Ovary (tissue), 9 donors: ENCODE measurements around the gene DNAJB11. TPM values are rescaled to one million over a fixed set of nuclear protein-coding genes. Genes with fewer than 3 reads are reported as not detected.

ENCODE experiments used
- DNase-seq, 5 donors: peaks; one replicate each; pipeline ENCODE4 v3.0.0-alpha.2; 2019 to 2020
- H3K27ac ChIP-seq, 2 donors: fragments of 200-600 bp; one replicate each; pipeline versions ENCODE4 v1.5.1 to v1.8.0; 2019 to 2022
- H3K27me3 ChIP-seq: fragments of 200-600 bp; one replicate; pipeline ENCODE4 v1.8.0; 2022
- H3K36me3 ChIP-seq: fragments of 200-600 bp; sonication (generic); one replicate; pipeline ENCODE4 v1.5.1; 2019
- H3K4me1 ChIP-seq: one replicate; pipeline ENCODE4 v1.8.1; 2013; ENCODE audit warnings: mild to moderate bottlenecking, moderate library complexity; ENCODE audit not compliant: insufficient read depth
- H3K4me3 ChIP-seq: fragments of 200-600 bp; sonication (generic); one replicate; pipeline ENCODE4 v1.5.1; 2017
- H3K9me3 ChIP-seq, 2 donors: fragments of 200-600 bp in 1 of 2; sonication (generic) in 1 of 2; one replicate each; pipeline versions ENCODE4 v1.5.1 to v1.8.1; 2013 to 2019; ENCODE audit warnings: mild to moderate bottlenecking in 1 of 2, moderate library complexity in 1 of 2
- EP300 ChIP-seq: sonication (generic); formaldehyde crosslinking; IDR thresholded peaks from one replicate; pipeline ENCODE4 v1.6.1; 2017; ENCODE audit warnings: antibody characterized with exemption
- POLR2A ChIP-seq: fragments of 450-650 bp; IDR thresholded peaks from one replicate; pipeline ENCODE4 v1.6.1; 2017; ENCODE audit warnings: antibody characterized with exemption, mild to moderate bottlenecking, moderate library complexity
- WGBS, 3 donors: extraction: QIAGEN DNeasy Blood & Tissue Kit in 1 of 3; methylation state at CpG; one replicate each; pipeline versions ENCODE4 v1.1.5 to v1.1.7; 2013 to 2017; 5-methylcytosine and 5-hydroxymethylcytosine counted together
- intact Hi-C, 4 donors: fragments of 100-400 bp; cut with DNase I; formaldehyde crosslinking; loops; one replicate each; pipeline versions ENCODE4 v1.11.0 to v1.15.1; 2022 to 2023
- polyA plus RNA-seq, 2 donors: library from polyadenylated mRNA; stranded (reverse); fragments of 200-250 nt in 1 of 2; fragments of 350-450 nt in 1 of 2; fragmentation: Illumina TruSeq in 1 of 2; extraction: RNeasy Lipid Tissue Mini Kit (QIAGEN cat#74804) in 1 of 2; gene quantifications; one replicate each; pipeline ENCODE4 v1.2.3, GENCODE V29; 2013 to 2014
- total RNA-seq, 7 donors: library from RNA; depleted of rRNA in 2 of 7; stranded (reverse); fragments of >200 nt in 2 of 7; fragmentation: NEBNext Ultra II Directional in 3 of 7; extraction: Animal tissue kit (Norgen Biotek cat#: 25700) in 3 of 7; gene quantifications; one replicate each; pipeline versions ENCODE4 v1.1.0 to v1.2.4, GENCODE V29; 2016 to 2023
- TF ChIP-seq, protein P1 (sequence below), 3 donors: fragments of 450-650 bp in 2 of 3; fragments of 200-600 bp in 1 of 3; IDR thresholded peaks; one replicate each; pipeline versions ENCODE4 v1.5.1 to v1.8.0; 2016 to 2022; ENCODE audit warnings: antibody characterized with exemption in 3 of 3, mild to moderate bottlenecking in 1 of 3
- donor health status: DM: no; HTN: no; CAD: no; lungs with moderate emphysema.
- donor health status: DM: no; HTN: no; CAD: no.
- donor health status: Bipolar disorder and iron deficiency.
- donor health status: DM: yes; HTN: yes; CAD: no.
- donor health status: DM: no; HTN: no; CAD: no.
- donor health status: DM: yes; HTN: yes; CAD: no.

DNAJB11 gene
- total and polyA plus RNA-seq, 9 donors: 17.7 to 38.2 (median 23.8) TPM

DNA sequence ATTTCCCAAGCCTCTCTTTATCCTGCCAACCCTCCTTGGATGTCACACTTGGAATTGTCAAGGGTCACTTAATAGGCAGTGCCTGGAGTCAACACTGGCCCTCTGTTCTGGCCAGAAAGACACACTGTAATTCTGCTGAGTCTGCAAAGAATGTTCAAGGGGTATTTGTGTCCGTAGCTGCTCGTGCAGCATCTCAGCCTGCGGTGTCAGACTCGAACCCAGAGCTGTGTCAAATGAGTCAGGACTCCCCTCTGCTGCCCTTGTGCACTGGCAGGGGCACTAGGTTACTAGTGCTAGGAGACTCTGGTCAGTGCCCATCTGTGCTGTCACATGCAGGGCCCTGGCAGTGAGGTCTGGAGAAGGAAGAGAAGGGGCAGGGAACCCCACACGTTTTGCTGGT, 41.5 kb downstream of the DNAJB11 start:
- WGBS, 3 donors: 61 to 72% (median 67%) methylated on average over 5 of the region's 5 CpGs
- H3K27me3 ChIP-seq: no peaks in the 10 kb centered on the region
- intact Hi-C loops: loop anchor here in 3 of 4 donors (10.0 kb wide), 4 partner anchors 203 to 1103 kb away; no protein-coding TSS in a partner anchor
- no peak for TF ChIP-seq EP300
- no peak for TF ChIP-seq POLR2A
- TF ChIP-seq, protein P1, sequence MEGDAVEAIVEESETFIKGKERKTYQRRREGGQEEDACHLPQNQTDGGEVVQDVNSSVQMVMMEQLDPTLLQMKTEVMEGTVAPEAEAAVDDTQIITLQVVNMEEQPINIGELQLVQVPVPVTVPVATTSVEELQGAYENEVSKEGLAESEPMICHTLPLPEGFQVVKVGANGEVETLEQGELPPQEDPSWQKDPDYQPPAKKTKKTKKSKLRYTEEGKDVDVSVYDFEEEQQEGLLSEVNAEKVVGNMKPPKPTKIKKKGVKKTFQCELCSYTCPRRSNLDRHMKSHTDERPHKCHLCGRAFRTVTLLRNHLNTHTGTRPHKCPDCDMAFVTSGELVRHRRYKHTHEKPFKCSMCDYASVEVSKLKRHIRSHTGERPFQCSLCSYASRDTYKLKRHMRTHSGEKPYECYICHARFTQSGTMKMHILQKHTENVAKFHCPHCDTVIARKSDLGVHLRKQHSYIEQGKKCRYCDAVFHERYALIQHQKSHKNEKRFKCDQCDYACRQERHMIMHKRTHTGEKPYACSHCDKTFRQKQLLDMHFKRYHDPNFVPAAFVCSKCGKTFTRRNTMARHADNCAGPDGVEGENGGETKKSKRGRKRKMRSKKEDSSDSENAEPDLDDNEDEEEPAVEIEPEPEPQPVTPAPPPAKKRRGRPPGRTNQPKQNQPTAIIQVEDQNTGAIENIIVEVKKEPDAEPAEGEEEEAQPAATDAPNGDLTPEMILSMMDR (IDR thresholded peaks at IDR 0.05): no peak
- H3K4me1 ChIP-seq: no peaks in the 10 kb centered on the region
- no peaks in the 10 kb centered on the region for H3K9me3 ChIP-seq
- no peaks in the 10 kb centered on the region for H3K36me3 ChIP-seq
- no peak for DNase-seq
- H3K27ac ChIP-seq: no peak overlapping the region
- H3K4me3 ChIP-seq: no peak overlapping the region

DNA sequence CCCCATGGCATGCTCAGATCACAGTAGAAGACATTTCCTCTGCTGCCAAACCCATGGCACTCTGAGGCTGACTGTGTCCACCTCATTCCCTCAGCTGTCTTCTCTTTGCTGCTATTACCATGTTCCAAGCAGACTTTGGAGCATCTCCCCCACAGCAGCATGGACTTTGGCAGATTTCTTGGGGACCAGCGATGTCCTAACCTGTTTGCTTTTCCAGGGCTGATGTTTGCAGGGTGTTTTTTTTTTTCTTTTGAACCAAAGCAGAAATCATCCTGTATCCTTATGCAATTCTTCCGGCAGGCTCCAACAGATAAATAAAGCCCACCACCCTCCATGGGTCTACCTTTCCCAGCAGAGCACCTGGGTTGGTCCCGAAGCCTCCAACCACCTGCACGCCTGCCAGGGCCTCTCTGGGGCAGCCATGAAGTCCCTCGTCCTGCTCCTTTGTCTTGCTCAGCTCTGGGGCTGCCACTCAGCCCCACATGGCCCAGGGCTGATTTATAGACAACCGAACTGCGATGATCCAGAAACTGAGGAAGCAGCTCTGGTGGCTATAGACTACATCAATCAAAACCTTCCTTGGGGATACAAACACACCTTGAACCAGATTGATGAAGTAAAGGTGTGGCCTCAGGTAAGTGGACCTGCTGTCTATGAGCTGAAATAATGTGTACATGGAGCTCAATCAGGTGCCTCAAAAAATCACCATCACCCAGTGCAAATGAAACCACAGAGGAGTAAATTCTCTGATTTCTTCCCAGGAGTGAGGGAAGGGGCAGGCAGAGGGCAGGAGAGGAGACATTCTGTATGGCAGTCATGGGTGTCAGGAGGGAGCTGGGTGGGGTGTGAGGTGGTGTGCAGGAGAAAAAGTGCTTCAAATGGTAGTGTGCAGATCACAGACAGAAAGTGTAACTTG, 42.5 kb downstream of the DNAJB11 start, which contains the start of gene AHSG:
AHSG (plus strand) TSS at position 340 of the 916 bp plus-strand sequence; CDS start at position 422, 82 bp downstream.
- Histone ChIP-seq H3K4me1 (no peaks in the 10 kb centered on the region), H3K27me3 (no peaks in the 10 kb centered on the region), H3K4me3 (no peak within 1 kb of the TSS), H3K9me3 (no peaks in the 10 kb centered on the region), H3K27ac (no peak within 1 kb of the TSS), H3K36me3 (no peaks in the 10 kb centered on the region)
- TF ChIP-seq, protein P1 (IDR thresholded peaks at IDR 0.05): no peak
- TF ChIP-seq EP300 (no peak), POLR2A (no peak)
- no peak for DNase-seq
- intact Hi-C loops: loop anchor here in 3 of 4 donors (10.0 kb wide), 4 partner anchors 202 to 1102 kb away; no protein-coding TSS in a partner anchor
- 68 to 84% (median 72%) methylated on average over 7 of the region's 7 CpGs for WGBS, 3 donors

DNA sequence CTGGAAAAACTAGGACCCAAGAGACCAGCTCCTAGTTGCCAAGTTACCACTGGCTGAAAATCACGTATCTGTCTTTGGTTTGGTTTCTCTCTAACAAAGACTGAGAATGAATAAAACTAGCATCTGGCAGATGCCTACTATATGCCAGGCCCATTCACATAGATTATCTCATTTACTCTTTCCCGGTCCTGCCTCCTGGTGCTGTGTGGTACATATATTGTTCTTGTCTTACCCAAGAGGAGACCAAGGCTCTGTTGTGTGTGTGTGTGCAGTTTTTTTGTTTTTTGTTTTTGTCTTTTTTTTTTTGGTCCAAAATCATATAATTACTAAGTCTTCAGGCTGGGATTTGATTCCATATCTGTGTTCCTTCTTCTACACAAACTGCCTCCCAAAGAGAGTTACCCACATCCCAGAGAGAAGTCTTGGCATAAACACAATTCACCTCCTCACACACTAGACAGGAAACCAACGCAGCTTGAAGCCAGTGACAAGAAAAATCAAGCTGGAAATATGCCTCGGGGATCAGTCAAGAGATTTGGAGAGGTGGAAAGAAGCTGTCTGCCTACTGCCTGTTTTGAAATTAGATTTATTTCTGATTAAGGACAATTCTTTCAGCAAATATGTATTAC, 43.2 kb downstream of the DNAJB11 start:
- DNase-seq: no peak
- Histone ChIP-seq H3K4me1 (no peaks in the 10 kb centered on the region), H3K27ac (no peak overlapping the region), H3K9me3 (no peaks in the 10 kb centered on the region), H3K36me3 (no peaks in the 10 kb centered on the region), H3K4me3 (no peak overlapping the region), H3K27me3 (no peaks in the 10 kb centered on the region)
- intact Hi-C loops: loop anchor here in 3 of 4 donors (10.0 kb wide), 4 partner anchors 201 to 1101 kb away; no protein-coding TSS in a partner anchor
- no peak for TF ChIP-seq EP300
- TF ChIP-seq, protein P1 (IDR thresholded peaks at IDR 0.05): no peak
- TF ChIP-seq POLR2A: no peak
- WGBS, 3 donors: 46 to 51% (median 50%) methylated on average over 4 of the region's 4 CpGs

DNA sequence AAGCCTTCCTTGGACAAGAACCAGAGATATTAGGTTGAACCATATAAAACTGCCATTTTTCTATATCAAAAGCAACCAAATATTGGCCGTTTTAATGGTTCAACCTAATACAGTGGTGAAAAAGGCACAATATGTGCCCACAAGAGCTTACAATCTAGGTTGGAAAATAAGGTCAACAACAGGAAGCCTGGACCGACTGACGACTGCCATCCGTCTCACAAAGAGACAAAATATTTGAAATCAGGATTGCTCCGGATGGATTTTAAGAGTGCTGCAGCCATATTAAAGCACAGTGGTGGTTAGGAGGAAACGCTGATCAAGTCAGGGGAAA, 43.7 kb downstream of the DNAJB11 start:
- intact Hi-C loops: loop anchor here in 3 of 4 donors (10.0 kb wide), 4 partner anchors 201 to 1101 kb away; no protein-coding TSS in a partner anchor
- no peak for TF ChIP-seq POLR2A
- TF ChIP-seq, protein P1 (IDR thresholded peaks at IDR 0.05): no peak
- no peak for TF ChIP-seq EP300
- no peaks in the 10 kb centered on the region for H3K36me3 ChIP-seq
- 57 to 66% (median 60%) methylated on average over 6 of the region's 6 CpGs for WGBS, 3 donors
- no peaks in the 10 kb centered on the region for H3K27me3 ChIP-seq
- no peaks in the 10 kb centered on the region for H3K4me1 ChIP-seq
- H3K4me3 ChIP-seq: no peak overlapping the region
- no peak overlapping the region for H3K27ac ChIP-seq
- no peak for DNase-seq
- no peaks in the 10 kb centered on the region for H3K9me3 ChIP-seq
